Heart left ventricle (tissue), 16 donors: Measurements from ENCODE around the gene NSMCE1. TPM values are rescaled to one million over a fixed set of nuclear protein-coding genes. Genes with fewer than 3 reads are reported as not detected.

Source experiments
- ATAC-seq, 4 donors: fragments of 200-7000 bp; cut with Tn5 transposase; one replicate each; pipeline ENCODE4 v1.9.1; 2020 to 2022; ENCODE audit warnings: moderate library complexity in 4 of 4, mild to moderate bottlenecking in 3 of 4, moderate number of reproducible peaks in 1 of 4
- DNase-seq, 5 donors: peaks; one replicate each; pipeline ENCODE4 v3.0.0-alpha.2; 2020
- H3K27ac ChIP-seq, 12 donors: fragments of 200-600 bp; sonication (generic) in 4 of 12; one replicate each; pipeline versions ENCODE4 v1.5.0 to v1.8.0; 2016 to 2022; ENCODE audit warnings: mild to moderate bottlenecking in 2 of 12
- H3K27me3 ChIP-seq, 9 donors: fragments of 200-600 bp; sonication (generic) in 2 of 9; one replicate each; pipeline versions ENCODE4 v1.5.1 to v1.8.0; 2016 to 2022; ENCODE audit warnings: mild to moderate bottlenecking in 3 of 9
- H3K36me3 ChIP-seq, 9 donors: fragments of 200-600 bp; sonication (generic) in 2 of 9; one replicate each; pipeline versions ENCODE4 v1.5.0 to v1.8.0; 2018 to 2022; ENCODE audit warnings: mild to moderate bottlenecking in 2 of 9
- H3K4me1 ChIP-seq, 12 donors: fragments of 200-600 bp; sonication (generic) in 4 of 12; one replicate each; pipeline versions ENCODE4 v1.5.0 to v1.8.0; 2016 to 2022; ENCODE audit warnings: mild to moderate bottlenecking in 3 of 12
- H3K4me3 ChIP-seq, 12 donors: fragments of 200-600 bp; sonication (generic) in 4 of 12; one replicate each; pipeline versions ENCODE4 v1.5.0 to v1.8.0; 2017 to 2022; ENCODE audit warnings: mild to moderate bottlenecking in 9 of 12, moderate library complexity in 4 of 12
- H3K9me3 ChIP-seq, 12 donors: fragments of 200-600 bp; sonication (generic) in 4 of 12; one replicate each; pipeline versions ENCODE4 v1.5.0 to v1.8.0; 2016 to 2022; ENCODE audit warnings: mild to moderate bottlenecking in 1 of 12
- CTCF ChIP-seq, 12 donors: fragments of 200-600 bp; sonication (generic) in 4 of 12; IDR thresholded peaks; one replicate each; pipeline versions ENCODE4 v1.5.0 to v1.8.0; 2018 to 2022; ENCODE audit warnings: antibody characterized with exemption in 12 of 12, mild to moderate bottlenecking in 5 of 12
- POLR2A ChIP-seq, 2 donors: fragments of 450-650 bp; IDR thresholded peaks; one replicate each; pipeline ENCODE4 v1.6.1; 2017; ENCODE audit warnings: antibody characterized with exemption in 2 of 2, mild to moderate bottlenecking in 2 of 2, moderate library complexity in 2 of 2
- WGBS, 4 donors: extraction: QIAGEN DNeasy Blood & Tissue Kit in 2 of 4; methylation state at CpG; one replicate each; pipeline versions ENCODE4 v1.1.5 to v1.1.7; 2013 to 2018; 5-methylcytosine and 5-hydroxymethylcytosine counted together
- intact Hi-C, 10 donors: fragments of 100-400 bp; cut with DNase I; formaldehyde crosslinking; loops; one replicate each; pipeline versions ENCODE4 v1.11.1 to v1.14.2; 2022
- polyA plus RNA-seq, 2 donors: library from polyadenylated mRNA; stranded (reverse); fragments of 200-250 nt; gene quantifications; one replicate each; pipeline ENCODE4 v1.2.3, GENCODE V29; 2013
- total RNA-seq, 9 donors: library from RNA; depleted of rRNA in 2 of 9; stranded (reverse); fragments of >200 nt in 2 of 9; fragmentation: NEBNext Ultra II Directional in 3 of 9; extraction: Animal tissue kit (Norgen Biotek cat#: 25700) in 3 of 9; gene quantifications; one replicate each; pipeline versions ENCODE4 v1.1.0 to v1.2.4, GENCODE V29; 2016 to 2023
- donor health status: ischemic (EF 13 %, LVEDD 7.1; RV severe dilation, severe dysfunction).
- donor health status: healthy with polysubstance abuse.
- donor health status: DM: no; HTN: yes; CAD: no.
- donor health status: DM: no; HTN: no; CAD: no.
- donor health status: ischemic (EF 25% LVEDD 6.9; RV normal size, moderate dysfunction).
- donor health status: ischemic (EF 25% LVEDD 5.7; RV mildly dilated, moderate dysfunction).
- donor health status: healthy.
- donor health status: DM: yes; HTN: yes; CAD: no.
- donor health status: ischemic (EF 35%, LVEDD 5.7; RV mildly dilated, moderate dysfunction).
- donor health status: nonischemic (EF 11% LVEDD 7.7; RV severe dilation, severe dysfunction).
- donor health status: DM: yes; HTN: yes; CAD: no.
- donor health status: PGD.
- donor health status: ischemic (EF 29% LVEDD 5.4; RV normal size, mild dysfunction).
- donor health status: nonischemic (EF 23%, LVEDD 6.1; RV moderate dilation, normal function).

Gene NSMCE1
- total and polyA plus RNA-seq, 11 donors, result 29.6 to 48.7 (median 37.1) TPM

GRCh38 chr16:27236635-27237218 lies 31.8 kb downstream of the NSMCE1 start:
- H3K4me1 ChIP-seq, result peaks cover 2 to 76% (median 44%) of the 10 kb centered on the region in 12 donors
- no peaks in the 10 kb centered on the region for H3K27me3 ChIP-seq
- H3K9me3 ChIP-seq, result no peaks in the 10 kb centered on the region
- 71 to 79% (median 74%) methylated on average over 8 of the region's 8 CpGs for WGBS, 4 donors
- peak overlapping the region in 11 of 12 donors; percentile 12 to 91 (median 57) for H3K27ac ChIP-seq
- DNase-seq (peak in 1 of 5 donors; percentile 5), ATAC-seq (no peak)
- H3K36me3 ChIP-seq, result peaks cover 0 to 28% (median 18%) of the 10 kb centered on the region in 9 donors
- no peak overlapping the region for H3K4me3 ChIP-seq
- intact Hi-C loops, result loop anchor here in 4 of 10 donors (5.0 to 10.0 kb wide), 3 partner anchors 76 to 131 kb away; partner anchors contain the start of gene IL4R (in 4 of the 4)
- TF ChIP-seq POLR2A (IDR thresholded peaks at IDR 0.05), result no peak
- no peak for TF ChIP-seq CTCF (IDR thresholded peaks at IDR 0.05)

- H3K27ac ChIP-seq, result peak overlapping the region; percentile 24 to 91 (median 60)
- DNase-seq (no peak), ATAC-seq (no peak)
- no peak for TF ChIP-seq POLR2A (IDR thresholded peaks at IDR 0.05)
- no peak for TF ChIP-seq CTCF (IDR thresholded peaks at IDR 0.05)
- H3K4me1 ChIP-seq, result peaks cover under 1 to 76% (median 36%) of the 10 kb centered on the region in 12 donors
- no peaks in the 10 kb centered on the region for H3K9me3 ChIP-seq
- no peaks in the 10 kb centered on the region for H3K27me3 ChIP-seq
- 88 to 96% (median 94%) methylated on average over 6 to 8 of the region's 8 CpGs for WGBS, 4 donors
- H3K36me3 ChIP-seq, result peaks cover 0 to 35% (median 21%) of the 10 kb centered on the region in 9 donors
- intact Hi-C loops, result loop anchor here in 8 of 10 donors (1.0 to 10.0 kb wide), 8 partner anchors 76 to 221 kb away; partner anchors contain the start of gene IL4R (in 5 of the 8)
- peak overlapping the region in 1 of 12 donors; percentile 12 for H3K4me3 ChIP-seq
Observed at GRCh38 chr16:27235938-27236245, 32.7 kb downstream of the NSMCE1 start.

- ATAC-seq (peak; percentile 57 to 82 (median 81)), DNase-seq (peak; percentile 88 to 94 (median 91))
- H3K36me3 ChIP-seq, result peaks cover 0 to 41% (median 26%) of the 10 kb centered on the region in 9 donors
- 21 to 25% (median 22%) methylated on average over 23 of the region's 23 CpGs for WGBS, 4 donors
- H3K27ac ChIP-seq, result peak overlapping the region; percentile 24 to 91 (median 60)
- H3K4me3 ChIP-seq, result peak overlapping the region in 7 of 12 donors; percentile 5 to 31 (median 11)
- H3K9me3 ChIP-seq, result no peaks in the 10 kb centered on the region
- TF ChIP-seq POLR2A (IDR thresholded peaks at IDR 0.05) (no peak), CTCF (IDR thresholded peaks at IDR 0.05) (peak; percentile 67 to 93 (median 82))
- H3K27me3 ChIP-seq, result no peaks in the 10 kb centered on the region
- H3K4me1 ChIP-seq, result peaks cover 0 to 73% (median 35%) of the 10 kb centered on the region in 12 donors
- intact Hi-C loops, result loop anchor here in 8 of 10 donors (1.0 to 10.0 kb wide), 8 partner anchors 77 to 222 kb away; partner anchors contain the start of gene IL4R (in 5 of the 8)
Observed at GRCh38 chr16:27235055-27235937, 33.3 kb downstream of the NSMCE1 start.
